Adipocyte (in vitro differentiated cells): ENCODE measurements around the gene CHST3.
"Not testable (repeated sequence)": the region's sequence is repeated elsewhere in the genome, so short reads cannot be mapped to it uniquely, and the experiment has no call there.

Experiments used
- DNase-seq: peaks from one replicate; pipeline ENCODE4 v3.0.0-alpha.2; 2015; ENCODE audit warnings: low read depth
- H3K27me3 ChIP-seq: replicated peaks from 2 replicates; pipeline ENCODE4 v1.7.0; 2013; ENCODE audit warnings: mild to moderate bottlenecking, low read length, moderate library complexity; ENCODE audit not compliant: control insufficient read depth, insufficient read depth
- H3K36me3 ChIP-seq: 2 replicates; pipeline ENCODE4 v1.7.0; 2013; ENCODE audit warnings: low read length, mild to moderate bottlenecking, moderate library complexity; ENCODE audit not compliant: control insufficient read depth, insufficient read depth, severe bottlenecking
- H3K4me1 ChIP-seq: 2 replicates; pipeline ENCODE4 v1.7.0; 2013; ENCODE audit warnings: mild to moderate bottlenecking, low read length, moderate library complexity; ENCODE audit not compliant: control insufficient read depth, insufficient read depth
- H3K4me3 ChIP-seq: 2 replicates; pipeline ENCODE4 v1.7.0; 2013; ENCODE audit warnings: mild to moderate bottlenecking, low read length, moderate library complexity
- H3K9ac ChIP-seq: 2 replicates; pipeline ENCODE4 v1.7.0; 2013; ENCODE audit warnings: mild to moderate bottlenecking, low read length, moderate library complexity
- H3K9me3 ChIP-seq: 2 replicates; pipeline ENCODE4 v1.7.0; 2013; ENCODE audit warnings: mild to moderate bottlenecking, low read length, moderate library complexity; ENCODE audit not compliant: control insufficient read depth

Gene CHST3

DNA sequence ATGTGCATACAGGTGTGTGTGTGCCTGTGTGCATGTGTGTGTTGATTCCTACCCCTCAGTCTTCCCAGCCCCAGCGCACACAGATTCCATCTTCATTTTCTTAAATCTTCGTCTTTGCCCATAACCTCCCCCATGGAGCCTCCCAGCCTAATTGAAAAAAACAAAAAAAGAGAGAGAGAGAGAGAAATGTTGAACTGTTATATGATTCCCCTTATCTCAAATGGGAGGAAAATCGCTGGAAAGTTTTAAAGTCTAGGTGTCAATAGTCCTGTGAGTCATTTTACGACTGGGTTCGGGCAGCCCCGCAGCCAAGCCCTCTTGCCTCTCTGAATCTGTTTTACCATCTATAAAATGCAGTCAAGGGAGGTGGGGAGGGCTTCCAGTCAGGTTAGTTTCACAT is 63.3 kb downstream of the CHST3 start:
- Histone ChIP-seq H3K4me3 (no peak overlapping the region), H3K9ac (no peak overlapping the region), H3K4me1 (peaks cover 5% of the 10 kb centered on the region), H3K9me3 (no peaks in the 10 kb centered on the region), H3K36me3 (no peaks in the 10 kb centered on the region), H3K27me3 (no peaks in the 10 kb centered on the region)
- no peak for DNase-seq

DNA sequence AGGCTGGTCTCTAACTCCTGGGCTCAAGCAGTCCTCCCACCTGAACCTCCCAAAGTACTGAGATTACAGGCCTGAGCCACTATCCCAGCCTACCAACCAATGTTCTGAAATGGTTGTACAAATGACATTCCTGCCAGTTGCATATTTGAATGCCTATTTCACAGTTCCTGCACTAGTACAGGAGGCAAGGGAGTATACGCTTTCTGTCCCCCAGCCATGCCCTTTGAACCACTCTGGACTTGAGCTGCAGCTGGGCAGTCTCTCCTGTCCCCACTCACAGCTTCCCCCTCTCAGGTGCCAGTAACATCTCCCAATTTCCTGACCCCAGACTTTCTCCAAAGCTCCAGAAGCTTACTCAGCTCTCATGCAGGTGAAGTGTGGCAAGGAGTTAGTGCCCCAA is 65.2 kb downstream of the CHST3 start:
- H3K36me3 ChIP-seq = no peaks in the 10 kb centered on the region
- H3K4me1 ChIP-seq = peaks cover 5% of the 10 kb centered on the region
- no peaks in the 10 kb centered on the region for H3K9me3 ChIP-seq
- DNase-seq = no peak
- H3K4me3 ChIP-seq = no peak overlapping the region
- H3K9ac ChIP-seq = no peak overlapping the region
- no peaks in the 10 kb centered on the region for H3K27me3 ChIP-seq

DNA sequence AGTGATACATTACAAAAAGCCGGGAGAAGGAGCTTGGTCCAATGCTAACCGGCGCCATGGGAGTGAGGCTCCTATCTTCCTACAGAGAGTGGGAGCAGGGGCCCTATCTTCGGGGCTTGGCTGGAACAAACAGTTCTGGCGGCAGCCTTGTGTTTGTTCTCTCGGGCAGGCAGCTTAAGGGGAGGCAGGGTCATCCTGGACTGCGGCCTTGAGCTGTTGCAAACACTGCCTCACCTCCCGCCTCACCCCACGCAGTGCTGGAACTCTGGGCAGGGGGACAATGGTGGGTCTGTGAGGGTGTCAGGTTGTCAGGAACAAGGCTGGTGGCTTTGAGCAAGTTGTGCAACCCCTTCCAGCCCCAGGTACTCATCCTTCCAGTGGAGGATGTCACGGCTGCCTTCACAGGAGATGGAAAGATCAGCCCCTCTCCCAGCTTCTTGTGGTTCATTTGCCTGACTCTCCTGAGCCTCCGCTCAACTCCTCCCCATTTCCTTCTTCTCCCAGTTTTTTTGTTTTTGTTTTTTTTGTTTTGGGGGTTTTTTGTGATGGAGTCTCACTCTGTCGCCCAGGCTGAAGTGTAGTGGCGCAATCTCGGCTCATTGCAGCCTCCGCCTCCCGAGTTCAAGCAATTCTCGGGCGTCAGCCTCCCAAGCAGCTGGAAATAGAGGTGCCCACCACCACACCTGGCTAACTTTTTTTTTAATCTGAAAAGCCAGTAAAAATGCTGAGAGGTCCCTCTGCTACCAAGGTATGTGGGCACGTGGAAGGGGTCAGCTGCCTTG is 66.8 kb downstream of the CHST3 start:
- DNase-seq = no peak
- Histone ChIP-seq H3K36me3 (no peaks in the 10 kb centered on the region), H3K9ac (no peak overlapping the region), H3K4me3 (no peak overlapping the region), H3K27me3 (no peaks in the 10 kb centered on the region), H3K4me1 (peaks cover 5% of the 10 kb centered on the region), H3K9me3 (no peaks in the 10 kb centered on the region)

DNA sequence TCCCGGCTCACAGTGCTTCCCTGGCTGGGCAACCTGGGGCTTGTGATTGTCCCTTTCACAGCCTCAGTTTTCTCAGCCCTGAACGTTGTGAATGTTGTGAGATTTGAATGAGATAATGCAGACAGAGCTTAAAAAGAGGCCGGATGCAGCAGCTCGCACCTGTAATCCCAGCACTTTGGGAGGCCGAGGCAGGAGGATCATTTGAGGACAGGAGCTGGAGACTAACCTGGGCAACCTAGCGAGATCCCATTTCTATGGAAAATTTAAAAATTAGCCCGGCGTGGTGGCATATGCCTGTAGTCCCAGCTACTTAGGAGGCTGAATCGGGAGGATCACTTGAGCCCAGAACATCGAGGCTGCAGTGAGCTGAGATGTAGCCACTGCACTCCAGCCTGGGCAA is 67.5 kb downstream of the CHST3 start:
- H3K27me3 ChIP-seq = no peaks in the 10 kb centered on the region
- H3K9ac ChIP-seq = no peak overlapping the region
- DNase-seq = no peak
- H3K36me3 ChIP-seq = no peaks in the 10 kb centered on the region
- H3K9me3 ChIP-seq = no peaks in the 10 kb centered on the region
- H3K4me1 ChIP-seq = peaks cover 5% of the 10 kb centered on the region
- H3K4me3 ChIP-seq = no peak overlapping the region

DNA sequence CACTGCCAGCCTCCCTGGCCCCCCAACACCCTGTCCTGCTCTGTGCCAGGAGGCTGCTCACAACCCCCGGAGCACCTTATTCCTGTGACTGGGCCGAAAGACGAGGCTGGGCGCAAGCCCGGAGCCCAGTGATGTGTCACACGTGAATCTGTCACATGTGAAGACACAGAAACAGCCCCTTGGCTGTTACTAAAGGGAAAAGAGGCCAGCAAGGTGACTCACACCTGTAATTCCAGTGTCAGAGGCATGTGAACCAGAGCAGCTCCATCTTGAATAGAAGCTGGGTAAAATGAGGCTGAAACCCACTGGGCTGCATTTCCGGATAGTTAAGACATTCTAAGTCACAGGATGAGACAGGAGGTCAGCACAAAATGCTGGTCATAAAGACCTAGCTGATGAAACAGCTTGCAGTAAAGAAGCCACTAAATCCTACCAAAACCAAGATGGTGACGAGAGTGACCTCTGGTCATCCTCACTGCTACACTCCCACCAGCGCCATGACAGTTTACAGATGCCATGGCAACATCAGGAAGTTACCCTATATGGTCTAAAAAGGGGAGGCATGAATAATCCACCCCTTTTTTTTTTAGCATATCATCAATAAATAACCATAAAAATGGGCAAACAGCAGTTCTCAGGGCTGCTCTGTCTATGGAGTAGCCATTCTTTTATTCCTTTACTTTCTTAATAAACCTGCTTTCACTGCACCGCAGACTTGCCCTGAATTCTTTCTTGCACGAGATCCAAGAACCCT is 68.4 kb downstream of the CHST3 start:
- not testable (repeated sequence) for H3K27me3 ChIP-seq, H3K4me1 ChIP-seq, DNase-seq, H3K9ac ChIP-seq, H3K9me3 ChIP-seq, H3K4me3 ChIP-seq, H3K36me3 ChIP-seq

DNA sequence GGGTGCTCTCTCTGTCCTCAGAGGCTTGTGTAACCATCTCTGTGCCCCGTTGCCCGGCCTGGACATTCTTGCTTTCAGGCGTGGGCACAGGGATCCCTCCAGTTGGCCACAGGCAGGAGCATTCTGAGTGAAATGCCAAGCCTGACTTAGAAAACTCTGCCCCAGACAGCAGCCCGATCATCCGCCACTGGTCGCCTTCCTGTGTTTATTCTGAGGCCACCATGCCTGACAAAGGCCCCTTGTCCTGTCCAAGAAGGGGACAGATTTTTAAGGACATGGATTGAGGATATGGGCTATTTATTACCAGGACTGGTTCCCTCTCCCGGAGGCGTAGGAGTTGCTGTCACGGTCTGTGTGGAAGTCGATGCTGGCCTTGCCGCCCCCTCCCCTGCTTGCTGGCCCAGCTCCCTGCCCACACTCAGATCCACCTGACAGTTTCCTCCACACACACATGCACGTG is 69.9 kb downstream of the CHST3 start:
- Histone ChIP-seq H3K9me3 (no peaks in the 10 kb centered on the region), H3K36me3 (no peaks in the 10 kb centered on the region), H3K27me3 (no peaks in the 10 kb centered on the region), H3K4me3 (no peak overlapping the region), H3K9ac (no peak overlapping the region), H3K4me1 (peaks cover 9% of the 10 kb centered on the region)
- DNase-seq = no peak

DNA sequence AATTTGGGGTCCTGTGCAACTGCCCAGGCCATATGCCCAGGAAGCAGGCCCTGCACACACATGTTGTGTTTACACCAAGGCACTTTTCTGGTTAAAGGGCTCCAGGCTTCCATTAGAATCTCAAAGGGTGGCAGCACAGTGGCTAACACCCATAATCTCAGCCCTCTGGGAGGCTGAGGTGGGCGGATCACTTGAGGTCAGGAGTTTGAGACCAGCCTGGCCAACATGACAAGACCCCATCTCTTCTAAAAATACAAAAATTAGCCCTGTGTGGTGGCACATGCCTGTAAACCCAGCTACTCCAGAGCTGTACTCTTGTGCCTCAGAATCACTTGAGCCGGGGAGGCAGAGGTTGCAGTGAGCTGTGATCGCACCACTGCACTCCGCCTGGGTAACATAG is 70.6 kb downstream of the CHST3 start:
- Histone ChIP-seq H3K36me3 (no peaks in the 10 kb centered on the region), H3K4me3 (no peak overlapping the region), H3K9ac (no peak overlapping the region), H3K4me1 (peaks cover 9% of the 10 kb centered on the region), H3K9me3 (no peaks in the 10 kb centered on the region), H3K27me3 (no peaks in the 10 kb centered on the region)
- DNase-seq = no peak

DNA sequence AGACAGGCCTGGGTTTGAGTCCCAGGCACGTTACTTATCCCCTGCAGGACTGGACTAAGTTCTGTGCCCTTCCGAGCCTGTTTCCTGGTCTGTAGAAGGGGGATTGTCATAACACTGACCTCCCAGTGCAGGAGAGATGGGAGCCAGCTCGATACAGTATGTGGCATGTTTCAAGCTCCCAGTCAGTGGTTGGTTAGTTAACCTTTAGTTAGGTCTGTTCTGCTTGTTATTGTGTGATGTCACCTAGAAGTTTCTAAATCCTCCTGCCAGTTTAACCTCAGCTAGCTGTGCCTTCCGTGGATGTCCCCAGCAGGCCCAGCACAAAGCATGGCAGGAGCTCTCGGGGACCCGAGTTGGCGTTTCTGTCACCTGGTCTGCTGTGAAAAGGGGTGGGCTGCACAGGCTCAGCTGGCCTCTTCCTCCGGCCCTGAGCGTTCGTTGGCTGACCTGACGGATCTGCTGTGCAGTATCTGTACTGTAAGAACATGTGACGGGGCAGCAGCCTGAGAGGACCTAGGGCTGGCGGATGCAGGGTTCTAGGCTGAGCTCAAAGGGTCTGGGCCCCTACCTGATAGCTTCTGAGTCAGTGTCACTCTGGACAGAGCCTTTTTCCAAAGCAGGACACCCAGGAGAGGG is 71.2 kb downstream of the CHST3 start:
- Histone ChIP-seq H3K4me1 (peaks cover 9% of the 10 kb centered on the region), H3K36me3 (no peaks in the 10 kb centered on the region)
- DNase-seq = no peak

DNA sequence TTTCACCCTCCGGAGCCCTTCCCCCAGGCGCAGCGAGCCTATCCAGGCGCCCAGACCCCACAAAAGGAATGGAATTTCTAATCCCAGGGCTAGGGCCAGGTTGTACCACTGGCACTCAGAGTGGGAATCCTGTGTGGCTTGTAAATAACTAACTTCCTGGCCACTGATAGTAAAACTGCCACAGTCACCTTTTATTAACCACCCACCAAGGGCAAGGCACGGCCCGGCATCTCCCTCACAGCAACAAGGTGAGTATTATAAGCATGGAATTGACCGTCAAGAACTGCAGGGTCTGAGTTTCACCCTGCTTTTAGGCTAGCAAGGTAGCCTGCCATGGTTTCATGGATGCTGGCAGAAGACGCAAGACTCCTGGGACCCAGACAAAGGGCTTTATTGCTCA is 73.1 kb downstream of the CHST3 start:
- Histone ChIP-seq H3K9ac (no peak overlapping the region), H3K36me3 (no peaks in the 10 kb centered on the region), H3K9me3 (no peaks in the 10 kb centered on the region), H3K4me1 (peaks cover 8% of the 10 kb centered on the region), H3K27me3 (no peaks in the 10 kb centered on the region), H3K4me3 (no peak overlapping the region)
- no peak for DNase-seq

More for the DNA sequence above, 71.2 kb downstream of the CHST3 start:
- Histone ChIP-seq H3K9me3 (no peaks in the 10 kb centered on the region), H3K27me3 (no peaks in the 10 kb centered on the region), H3K9ac (no peak overlapping the region), H3K4me3 (no peak overlapping the region)

DNA sequence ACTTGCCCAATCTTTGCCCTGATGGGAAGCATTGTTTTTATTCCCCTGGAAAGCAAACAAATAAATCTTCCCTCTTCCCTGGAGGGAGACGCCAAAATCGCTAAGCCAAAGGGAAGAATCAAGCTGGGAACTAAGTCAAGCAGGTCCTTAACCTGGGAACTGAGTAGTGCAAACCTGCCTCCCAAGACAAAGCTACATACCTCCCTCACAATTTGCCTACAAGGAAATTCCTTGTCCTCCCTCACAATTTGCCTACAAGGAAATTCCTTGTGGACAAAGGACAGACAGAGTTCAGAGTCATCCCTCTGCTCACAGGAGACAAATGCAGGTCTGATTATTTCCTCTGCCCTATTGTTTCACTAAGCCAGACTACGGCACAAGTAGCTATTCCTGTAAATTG is 73.6 kb downstream of the CHST3 start:
- no peak overlapping the region for H3K4me3 ChIP-seq
- no peaks in the 10 kb centered on the region for H3K27me3 ChIP-seq
- no peaks in the 10 kb centered on the region for H3K9me3 ChIP-seq
- peaks cover 14% of the 10 kb centered on the region for H3K4me1 ChIP-seq
- no peak overlapping the region for H3K9ac ChIP-seq
- DNase-seq = no peak
- no peaks in the 10 kb centered on the region for H3K36me3 ChIP-seq

DNA sequence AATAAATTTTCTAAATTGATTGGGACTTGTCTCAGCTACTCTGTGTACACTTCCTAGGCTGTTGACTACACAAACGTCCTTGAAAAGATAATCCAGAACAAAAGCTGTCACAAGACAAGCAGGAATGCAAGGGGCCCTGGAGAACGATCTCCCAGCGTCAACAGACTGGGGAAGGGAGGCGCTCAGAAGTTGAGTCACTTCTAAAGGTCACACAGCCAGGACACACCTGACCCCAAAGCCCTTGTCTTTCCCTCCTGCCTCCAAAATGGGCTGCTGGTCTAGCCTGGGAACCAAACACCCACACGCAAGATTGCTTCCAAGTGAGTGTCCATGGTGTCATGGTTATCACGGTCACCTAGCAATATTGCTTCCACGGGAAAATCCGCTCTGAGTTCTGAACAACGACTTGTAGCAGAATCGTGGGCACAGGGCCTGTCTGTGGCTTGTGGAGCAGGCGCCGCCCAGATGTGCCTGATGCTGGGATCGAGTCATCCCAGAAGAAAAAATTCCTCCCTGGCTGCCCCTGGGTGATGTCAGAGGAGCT is 74.3 kb downstream of the CHST3 start:
- DNase-seq = peak; percentile 33
- H3K4me1 ChIP-seq = peaks cover 20% of the 10 kb centered on the region
- H3K9ac ChIP-seq = no peak overlapping the region
- no peaks in the 10 kb centered on the region for H3K9me3 ChIP-seq
- no peak overlapping the region for H3K4me3 ChIP-seq
- no peaks in the 10 kb centered on the region for H3K27me3 ChIP-seq
- no peaks in the 10 kb centered on the region for H3K36me3 ChIP-seq
